GM19397 (cell line): ENCODE data around the gene DAO.

Source experiments
- ATAC-seq: cut with Tn5 transposase; IDR thresholded peaks from one replicate; pipeline ENCODE4 v1.9.1; 2021; ENCODE audit warnings: mild to moderate bottlenecking, moderate library complexity; ENCODE audit not compliant: unreplicated experiment

The DAO gene

DNA sequence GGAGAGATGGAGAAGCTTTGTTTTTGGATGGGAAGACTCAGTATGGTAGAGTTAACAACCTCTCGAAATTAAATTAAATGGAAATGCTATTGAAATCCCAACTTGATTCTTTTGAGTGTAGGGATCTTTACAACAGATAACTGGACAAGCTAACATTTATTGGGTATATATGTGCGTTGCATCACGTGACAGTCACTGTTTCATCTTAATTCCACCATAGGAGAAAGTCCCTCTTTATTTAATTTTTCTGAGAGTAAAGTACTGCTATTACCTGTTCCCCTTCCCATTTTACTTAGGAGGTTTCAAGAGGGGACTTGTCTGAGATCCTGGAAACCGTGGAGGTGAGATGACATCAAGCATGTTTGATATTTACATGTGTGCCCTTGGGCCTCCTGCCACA is 11.1 kb upstream of the DAO start:
- ATAC-seq = no peak

DNA sequence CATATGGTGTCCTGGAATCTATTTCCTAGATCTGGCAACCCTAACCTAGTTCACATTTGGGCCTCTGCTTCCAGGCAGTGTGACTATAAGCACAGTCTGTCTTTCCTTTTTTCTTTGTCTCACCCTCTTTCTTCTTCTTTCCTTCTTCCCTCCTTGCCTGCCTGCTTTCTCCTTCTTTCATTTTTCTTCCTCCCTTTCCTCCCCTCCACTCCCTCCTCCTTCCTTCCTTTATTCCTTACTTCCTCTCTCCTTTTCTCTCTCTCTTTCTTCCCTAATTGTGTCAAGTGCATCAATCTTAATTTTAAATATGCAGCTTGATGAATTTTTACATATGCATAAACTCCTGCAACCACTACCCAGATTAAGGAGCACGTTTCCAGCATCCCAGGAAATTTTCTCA is 4.6 kb upstream of the DAO start:
- no peak for ATAC-seq

DNA sequence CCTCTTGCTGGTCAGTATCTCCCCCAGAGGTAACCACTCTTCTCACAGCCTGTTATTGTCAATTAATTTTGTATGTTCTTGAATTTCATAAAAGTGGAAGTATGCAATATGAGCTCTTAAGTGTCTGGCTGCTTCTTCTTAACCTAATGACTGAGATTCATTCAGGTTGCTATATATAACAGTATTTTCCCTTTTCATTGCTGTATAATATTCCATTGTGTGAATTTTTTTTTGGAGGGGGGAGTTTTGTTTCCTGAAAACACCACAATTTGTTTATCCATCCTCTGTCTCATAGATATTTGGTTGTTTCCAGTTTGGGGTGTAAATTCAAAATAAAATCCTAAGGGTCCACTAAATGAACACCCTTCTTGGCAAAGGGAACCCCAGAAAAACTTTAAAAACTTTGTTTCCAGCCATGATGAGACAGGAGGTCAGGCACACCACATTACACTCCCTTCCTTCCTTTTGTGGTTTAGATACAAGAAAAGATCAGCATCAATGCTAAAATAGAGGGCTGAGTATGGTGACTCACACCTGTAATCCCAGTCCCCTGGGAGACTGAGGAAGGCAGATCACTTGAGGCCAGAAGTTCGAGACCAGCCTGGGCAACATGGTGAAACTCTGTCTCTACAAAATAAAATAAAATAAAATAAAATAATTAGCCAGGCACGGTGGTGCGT is 4.1 kb upstream of the DAO start:
- no peak for ATAC-seq

DNA sequence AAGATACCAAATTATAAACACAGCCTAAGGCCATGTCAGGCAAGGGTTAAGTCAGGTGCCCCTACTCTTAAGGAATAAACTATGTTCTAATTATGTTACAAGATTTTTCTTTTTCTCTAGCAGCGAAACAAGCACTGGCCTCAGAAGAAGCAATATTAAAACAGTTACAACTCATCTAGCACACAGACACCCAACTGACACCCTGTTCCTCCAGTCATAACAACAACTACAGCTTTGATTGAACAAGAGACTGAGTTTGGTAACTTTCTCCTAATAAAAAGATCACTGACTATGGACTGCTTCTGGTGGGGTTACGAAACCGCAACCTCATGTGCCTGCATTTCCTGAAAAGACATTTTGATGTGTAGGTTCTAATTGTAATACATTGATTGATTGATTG is 3.3 kb upstream of the DAO start:
- no peak for ATAC-seq

DNA sequence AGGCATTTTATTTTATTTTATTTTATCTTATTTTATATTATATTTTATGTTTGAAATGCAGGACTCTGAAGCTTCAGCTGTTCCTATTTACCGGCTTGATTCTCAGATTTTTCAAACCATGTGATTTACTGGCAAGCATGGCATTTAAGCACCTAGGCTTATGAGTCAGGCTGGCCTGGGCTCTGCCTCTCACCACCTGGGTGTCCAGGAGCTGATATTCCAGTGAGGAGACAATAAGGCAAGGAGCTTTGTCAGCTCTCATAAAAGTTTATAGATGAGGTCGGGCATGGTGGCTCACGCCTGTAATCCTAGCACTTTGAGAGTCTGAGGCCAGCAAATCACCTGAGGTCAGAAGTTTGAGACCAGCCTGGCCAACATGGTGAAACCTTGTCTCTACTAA is 2.1 kb downstream of the DAO start:
- no peak for ATAC-seq

DNA sequence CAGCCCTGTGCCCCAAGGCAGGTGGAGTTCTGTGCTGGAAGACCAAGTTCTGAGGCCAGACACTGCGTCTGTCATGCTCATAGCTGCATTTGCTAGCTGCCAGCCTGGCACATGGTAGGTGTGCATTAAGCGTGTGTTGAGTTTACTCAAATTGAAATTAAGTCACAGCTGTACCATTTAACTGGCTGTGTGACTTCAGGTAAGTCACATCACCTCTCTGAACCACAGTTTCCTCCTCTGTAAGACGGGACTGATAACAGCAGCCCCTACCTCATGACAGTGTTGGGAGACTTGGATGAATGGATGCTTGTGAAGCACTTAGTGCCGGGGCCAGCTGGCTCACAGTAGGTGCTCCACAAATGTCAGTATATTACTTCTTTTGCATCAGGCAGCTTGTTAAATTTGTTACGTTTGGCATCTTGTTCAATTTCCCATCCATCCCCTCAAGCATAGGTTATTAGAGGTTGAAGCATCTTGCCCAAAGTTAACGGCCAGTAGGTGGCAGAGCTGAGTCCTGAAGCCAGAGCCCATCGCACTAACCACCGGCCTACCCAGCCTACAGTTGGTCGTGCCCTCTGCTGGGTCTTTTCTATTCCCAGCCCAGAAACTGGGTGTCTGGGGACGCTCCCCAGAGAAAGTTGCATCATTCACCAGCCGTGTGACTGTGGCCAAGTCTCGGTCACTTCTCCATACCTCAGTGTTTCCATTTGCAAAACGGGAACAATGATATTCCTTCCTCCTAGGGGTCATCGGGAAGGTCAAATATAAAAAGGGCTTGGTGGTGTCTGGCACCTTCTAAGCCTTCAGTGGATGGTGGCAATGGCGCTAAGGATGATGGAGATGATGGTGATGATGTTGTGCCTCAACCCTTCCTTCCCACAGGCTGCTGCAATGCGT is 4.5 kb downstream of the DAO start:
- ATAC-seq = no peak

DNA sequence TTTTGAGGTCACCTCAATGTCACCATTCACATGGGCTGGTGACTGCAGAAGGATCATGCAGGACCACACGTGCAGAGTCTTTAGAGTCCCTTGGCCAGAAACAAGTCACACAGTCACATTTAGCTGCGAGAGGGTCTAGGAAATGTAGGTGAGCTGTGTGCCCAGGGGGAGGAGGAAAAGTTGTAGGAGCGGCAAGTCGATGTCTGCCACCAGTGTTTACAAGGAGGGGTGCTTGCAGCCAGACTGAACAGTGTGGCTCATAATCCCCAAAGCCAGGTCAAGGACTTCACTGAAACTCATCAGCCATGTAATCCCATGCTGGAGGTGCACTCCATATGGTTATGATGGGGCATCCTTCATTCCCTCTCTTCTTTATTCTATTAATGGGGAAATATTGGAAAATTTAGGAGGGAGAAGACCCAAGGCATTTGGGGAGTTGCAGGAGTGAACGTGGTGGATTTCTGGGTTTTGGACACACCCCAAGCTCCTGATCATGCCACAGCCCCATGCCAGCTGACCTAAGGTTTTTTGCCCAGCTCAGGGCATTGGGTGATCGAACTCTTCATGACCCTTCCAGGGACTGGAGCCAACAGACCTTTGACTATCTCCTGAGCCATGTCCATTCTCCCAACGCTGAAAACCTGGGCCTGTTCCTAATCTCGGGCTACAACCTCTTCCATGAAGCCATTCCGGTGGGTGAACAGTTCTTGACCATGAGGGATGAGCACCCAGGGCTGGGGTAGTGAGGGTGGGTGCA is 7.2 kb downstream of the DAO start:
- ATAC-seq = no peak

DNA sequence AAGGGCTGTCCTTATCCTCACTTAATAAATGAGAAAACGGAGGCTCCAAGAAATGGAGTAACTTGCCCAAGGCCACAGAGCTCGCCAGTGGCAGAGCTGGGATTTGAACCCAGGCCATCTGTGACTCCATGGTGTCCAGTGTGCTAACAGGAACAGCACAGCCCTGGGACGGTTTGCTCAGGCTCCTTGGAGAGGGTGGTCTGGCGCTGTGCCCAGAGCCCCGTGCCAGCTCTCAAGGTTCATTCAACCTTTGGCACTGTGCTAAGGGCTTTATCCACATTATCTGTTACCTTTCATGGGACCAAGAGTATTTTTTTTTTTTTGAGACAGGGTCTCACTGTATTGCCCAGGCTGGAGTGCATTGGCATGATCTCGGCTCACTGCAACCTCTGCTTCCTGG is 8.1 kb downstream of the DAO start:
- ATAC-seq = no peak

DNA sequence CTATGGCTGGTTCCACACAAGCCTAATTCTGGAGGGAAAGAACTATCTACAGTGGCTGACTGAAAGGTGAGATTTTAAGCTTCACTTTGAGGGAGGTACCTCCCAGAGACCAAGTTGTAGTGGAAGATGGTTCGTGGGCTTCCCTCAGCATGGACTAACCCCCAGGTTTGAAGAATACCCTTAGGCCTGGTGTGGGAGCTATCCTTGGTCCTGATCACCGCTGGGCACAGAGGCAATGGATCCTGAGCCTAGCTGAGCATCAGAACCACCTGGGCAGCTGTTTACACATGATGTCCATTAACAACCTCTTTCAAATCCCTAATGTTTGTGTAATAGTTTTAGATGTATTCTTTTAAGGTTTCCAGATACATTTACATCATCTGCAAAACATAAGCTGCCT is 10.3 kb downstream of the DAO start:
- no peak for ATAC-seq

DNA sequence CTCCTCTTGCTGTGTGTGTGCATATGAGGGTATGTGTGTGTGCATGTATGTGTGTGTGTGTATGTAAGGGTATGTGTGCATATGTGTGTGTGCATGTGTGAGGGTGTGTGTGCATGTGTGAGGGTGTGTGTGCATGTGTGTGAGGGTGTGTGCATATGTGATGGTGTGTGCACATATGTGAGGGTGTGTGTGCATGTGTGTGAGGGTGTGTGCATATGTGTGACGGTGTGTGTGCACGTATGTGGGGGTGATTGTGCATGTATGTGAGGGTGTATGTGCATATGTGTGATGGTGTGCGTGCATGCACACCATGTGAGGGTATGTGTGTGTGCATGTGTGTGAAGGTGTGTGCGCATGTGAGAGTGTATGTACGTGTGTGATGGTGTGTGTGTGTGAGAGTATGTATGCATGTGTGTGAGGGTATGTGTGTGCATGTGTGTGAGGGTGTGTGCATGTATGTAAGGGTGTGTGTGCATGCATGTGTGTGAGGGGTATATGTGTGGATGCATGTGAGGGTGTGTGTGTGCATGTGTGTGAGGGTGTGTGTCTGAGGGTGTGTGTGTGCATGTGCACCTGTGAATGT is 15.4 kb downstream of the DAO start:
- no peak for ATAC-seq

DNA sequence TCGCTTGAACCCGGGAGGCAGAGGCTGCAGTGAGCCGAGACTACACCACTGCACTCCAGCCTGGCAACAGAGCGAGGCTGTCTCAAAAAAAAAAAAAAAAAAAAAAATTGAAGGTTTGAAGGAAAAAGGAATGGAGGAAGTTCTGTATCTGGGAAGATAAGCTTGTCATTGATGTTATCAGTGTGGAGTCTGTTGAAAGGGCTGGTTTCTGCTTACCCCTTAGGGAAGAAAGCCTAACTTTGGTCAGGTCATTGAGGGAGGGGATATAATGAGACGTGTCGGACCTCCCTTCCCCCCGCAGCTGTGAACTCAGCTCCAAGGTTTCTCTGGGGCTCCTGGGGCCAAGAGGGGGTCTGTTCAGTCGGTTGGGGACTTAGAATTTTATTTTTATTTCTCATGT is 16.4 kb downstream of the DAO start:
- no peak for ATAC-seq

DNA sequence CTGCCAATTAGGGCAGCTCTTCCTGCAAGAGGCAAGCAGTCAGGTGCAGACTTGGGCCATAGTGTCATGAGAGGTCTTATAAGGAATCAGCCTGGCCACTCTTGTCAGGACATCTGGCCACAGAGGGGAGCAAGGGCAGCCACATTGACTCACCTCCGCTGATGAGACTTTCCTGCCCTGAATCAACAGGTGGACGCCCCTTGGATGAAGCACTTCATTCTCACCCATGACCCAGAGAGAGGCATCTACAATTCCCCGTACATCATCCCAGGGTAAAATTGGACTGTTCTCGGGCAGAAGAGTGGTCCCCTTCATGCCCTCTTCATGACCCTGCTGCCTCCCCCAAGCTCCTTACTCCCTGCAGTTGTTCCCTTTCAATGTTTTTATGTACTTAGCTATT is 16.9 kb downstream of the DAO start:
- ATAC-seq = no peak

DNA sequence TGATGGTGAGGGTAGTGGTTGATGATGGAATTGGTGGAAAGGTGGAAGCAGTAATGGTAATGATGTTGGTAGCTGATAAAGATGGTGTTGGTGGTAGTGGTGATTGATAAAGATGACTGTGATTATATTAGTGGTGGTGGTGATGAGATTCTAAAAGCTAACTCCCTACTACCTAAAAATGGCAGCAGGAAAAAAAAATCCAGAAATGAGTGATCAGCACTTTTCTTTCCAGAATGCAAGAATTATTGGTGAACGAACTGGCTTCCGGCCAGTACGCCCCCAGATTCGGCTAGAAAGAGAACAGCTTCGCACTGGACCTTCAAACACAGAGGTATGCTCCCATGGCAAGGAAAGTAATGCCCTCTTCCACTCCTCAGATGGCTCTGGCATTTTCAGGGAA is 19.3 kb downstream of the DAO start:
- no peak for ATAC-seq

DNA sequence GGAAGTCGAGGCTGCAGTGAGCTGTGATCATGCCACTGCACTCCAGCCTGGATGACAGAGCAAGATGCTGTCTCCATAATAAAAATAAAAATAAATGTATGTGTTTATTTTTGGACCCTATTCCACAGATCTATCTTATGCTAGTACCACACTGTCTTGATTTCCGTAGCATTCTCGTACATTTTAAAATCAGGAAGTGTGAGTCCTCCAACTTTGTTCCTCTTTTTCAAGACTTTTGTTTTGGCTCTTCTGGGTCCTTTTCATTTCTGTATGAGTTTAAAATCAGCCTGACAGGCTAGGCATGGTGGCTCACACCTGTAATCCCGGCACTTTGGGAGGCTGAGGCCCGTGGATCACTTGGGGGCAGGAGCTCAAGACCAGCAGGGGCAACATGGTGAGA is 25.8 kb downstream of the DAO start:
- no peak for ATAC-seq

DNA sequence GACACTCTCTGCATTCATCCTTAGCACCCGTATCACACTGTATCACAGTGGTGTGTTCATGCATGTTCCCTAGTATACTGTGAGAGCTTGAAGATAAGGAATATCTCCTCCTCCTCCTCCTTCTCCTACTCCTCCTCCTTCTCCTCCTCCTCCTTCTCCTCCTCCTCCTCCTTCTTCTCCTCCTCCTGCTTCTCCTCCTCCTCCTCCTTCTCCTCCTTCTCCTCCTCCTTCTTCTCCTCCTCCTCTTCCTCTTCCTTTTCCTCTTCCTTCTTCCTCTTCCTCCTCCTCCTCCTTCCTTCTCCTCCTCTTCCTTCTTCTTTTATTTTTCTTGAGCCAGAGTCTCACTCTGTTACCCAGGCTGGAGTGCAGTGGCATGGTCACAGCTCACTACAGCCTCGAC is 27.1 kb downstream of the DAO start:
- no peak for ATAC-seq

DNA sequence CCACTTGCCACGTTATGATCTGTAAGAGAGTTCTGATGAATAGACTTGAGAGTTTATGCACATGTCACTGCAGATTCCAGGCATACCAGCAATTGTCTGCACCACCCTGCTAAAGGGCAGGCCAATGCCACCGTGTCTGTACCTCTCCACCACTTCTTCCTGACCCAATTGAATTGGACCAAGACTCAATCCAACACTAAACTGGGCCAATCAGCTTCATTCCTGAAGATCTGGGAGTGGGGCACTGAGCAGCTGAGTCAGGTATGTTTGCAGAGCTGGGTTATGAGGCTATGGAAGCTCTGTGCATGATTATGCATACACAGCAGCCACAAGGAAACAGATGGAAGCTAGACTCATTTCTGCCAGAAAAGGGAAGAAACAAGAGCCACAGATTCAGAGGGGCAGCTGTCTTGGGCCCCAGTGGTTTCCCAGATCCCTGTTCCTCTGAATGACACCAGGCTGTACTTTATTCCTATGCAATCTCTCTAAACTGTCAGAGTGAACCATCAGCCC is 28.0 kb downstream of the DAO start:
- ATAC-seq = no peak

DNA sequence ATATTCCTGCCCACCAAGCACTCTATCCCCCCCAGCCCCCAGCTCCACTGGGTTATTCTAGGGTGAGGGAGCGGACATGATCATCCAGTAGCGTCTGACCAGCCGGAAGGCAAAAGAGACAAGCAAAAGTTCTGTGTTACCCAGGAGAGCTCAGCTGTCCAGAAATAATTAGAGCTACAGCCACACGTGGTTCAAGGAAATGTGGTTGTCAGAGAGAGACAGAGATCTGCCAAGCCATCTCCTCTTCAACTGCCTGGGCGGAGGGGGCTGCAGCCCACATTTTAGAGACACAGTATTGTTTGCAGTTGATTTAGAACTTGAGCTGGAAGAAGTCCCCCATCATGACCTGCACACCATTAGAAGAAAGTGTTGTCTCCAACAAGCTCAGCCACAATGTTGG is 30.4 kb downstream of the DAO start:
- ATAC-seq = no peak

DNA sequence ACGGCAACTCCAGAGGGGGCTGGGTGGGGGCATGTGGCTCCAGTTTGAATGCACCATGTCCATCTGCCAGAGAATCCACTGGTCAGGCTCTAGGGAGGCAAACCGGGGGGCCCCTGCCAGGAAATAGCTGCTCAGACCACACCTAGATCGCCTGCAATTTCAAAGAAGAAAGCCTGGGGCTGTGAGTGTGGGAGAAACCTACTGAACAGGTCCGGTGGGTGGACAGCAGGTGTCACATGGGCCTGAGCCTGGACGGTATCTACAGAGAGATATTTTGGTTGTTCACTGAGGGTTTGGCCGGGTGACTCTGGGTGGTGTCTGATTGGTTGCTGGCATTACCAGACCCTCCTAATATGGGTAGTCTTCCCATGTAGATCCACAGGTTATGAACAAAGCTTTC is 32.0 kb downstream of the DAO start:
- ATAC-seq = no peak

DNA sequence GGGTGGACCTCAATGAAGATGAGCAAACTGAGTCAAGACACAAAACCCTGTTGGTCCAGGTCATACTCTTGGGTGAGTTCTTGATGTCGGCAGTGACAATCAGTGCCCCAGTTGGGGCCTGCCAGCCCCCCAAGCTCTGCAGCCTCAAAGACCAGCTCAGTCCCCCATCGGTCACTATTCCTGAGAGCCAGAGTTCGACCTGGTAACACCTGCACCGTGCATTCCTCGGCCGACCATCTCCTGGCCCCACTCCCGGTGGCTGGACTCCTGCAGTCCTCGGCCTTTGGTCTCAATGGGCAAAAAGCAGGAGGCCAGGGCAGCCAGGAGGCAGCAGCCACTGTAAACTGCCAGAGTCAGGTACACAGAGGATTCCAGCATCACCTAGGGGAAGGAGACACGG is 32.5 kb downstream of the DAO start:
- ATAC-seq = no peak

DNA sequence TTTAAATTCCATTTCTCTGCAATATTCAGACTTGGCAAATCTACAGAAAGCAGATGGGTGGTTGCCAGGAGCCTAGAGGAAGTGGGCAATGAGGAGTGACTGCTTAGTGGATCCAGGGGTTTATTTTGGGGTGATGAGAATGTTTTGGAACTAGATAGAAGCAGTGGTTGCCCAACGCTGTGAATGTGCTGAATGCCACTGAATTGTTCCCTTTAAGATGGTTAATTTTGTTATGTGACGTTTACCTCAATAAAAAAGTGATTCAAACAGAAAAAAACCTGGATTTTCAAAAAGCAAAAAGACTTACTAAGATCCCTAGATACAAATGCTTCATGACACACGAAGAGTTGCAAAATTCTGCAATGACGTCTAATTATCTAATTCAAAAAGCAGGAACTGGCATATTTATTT is 34.2 kb downstream of the DAO start:
- ATAC-seq = no peak

DNA sequence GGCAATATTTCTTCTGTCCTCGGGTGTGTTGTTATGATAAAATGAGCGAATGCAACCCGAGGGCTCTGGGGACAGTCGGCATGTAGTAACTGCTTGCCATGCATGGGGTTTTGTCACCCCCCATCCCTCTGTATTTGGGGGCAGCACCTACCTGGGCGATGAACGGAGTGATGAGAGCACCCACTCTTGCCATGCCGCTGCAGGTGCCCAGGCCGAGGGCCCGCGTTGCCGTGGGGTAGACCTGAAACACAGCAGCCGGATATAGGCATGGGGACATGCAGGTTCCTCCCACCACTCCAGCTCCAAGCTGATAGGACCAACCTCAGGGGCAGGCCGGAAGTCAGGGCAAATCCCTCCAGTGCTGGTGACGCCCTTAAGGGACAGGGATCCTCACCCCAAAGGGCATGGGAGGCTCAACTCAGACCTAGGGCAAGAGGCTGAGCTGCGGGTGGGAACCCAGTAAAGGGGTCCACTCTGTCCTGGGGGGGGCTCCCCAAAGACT is 35.8 kb downstream of the DAO start:
- ATAC-seq = no peak
